HG02852 (cell line): ENCODE data around the gene SLC9C2.
"Not testable (repeated sequence)": the region's sequence is repeated elsewhere in the genome, so short reads cannot be mapped to it uniquely, and the experiment has no call there.

Experiments
- ATAC-seq: cut with Tn5 transposase; IDR thresholded peaks from one replicate; pipeline ENCODE4 v1.9.1; 2021; ENCODE audit warnings: mild to moderate bottlenecking, moderate library complexity; ENCODE audit not compliant: unreplicated experiment

SLC9C2 gene

DNA sequence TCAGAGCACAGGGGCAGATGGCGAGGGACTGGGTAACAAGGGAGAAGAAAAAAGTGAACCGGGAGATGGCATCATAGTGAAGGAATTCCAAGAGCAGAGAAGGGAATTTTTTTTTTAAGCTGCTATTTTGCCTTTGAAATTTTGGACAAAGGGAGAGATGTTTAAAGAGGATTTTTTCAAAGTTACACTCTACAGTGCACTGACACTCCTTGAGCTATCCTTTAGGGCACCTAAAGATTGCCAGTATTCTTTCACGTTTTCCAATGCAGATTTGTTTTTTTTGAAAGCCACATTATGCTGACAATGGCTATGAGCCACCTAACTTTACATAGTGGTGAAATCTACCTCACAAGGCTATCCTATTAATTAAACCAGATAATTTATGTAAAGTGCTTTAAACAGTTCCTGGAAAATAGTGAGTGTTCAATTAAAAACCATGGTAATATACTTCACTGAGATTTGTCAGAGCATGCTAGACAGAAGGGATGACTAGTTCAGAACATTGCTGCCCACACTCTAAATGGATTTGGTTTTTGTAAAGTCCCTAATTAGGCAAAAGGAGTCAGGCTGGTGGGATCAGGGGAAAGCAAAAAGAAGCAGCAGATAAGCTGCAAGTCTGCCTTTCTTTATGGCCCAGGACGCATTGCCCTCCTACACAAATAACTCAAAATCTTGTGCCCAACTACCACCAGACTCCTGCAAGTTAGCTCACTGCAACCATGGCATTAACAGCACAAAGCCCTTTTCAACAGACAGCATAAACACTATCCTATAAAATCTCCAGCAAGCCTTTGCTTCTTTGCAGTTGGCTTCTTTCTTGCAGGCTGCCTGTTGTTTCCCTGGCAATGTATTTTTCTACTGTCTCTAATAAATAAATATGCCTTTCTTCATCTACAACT, 71.8 kb downstream of the SLC9C2 start:
- no peak for ATAC-seq

DNA sequence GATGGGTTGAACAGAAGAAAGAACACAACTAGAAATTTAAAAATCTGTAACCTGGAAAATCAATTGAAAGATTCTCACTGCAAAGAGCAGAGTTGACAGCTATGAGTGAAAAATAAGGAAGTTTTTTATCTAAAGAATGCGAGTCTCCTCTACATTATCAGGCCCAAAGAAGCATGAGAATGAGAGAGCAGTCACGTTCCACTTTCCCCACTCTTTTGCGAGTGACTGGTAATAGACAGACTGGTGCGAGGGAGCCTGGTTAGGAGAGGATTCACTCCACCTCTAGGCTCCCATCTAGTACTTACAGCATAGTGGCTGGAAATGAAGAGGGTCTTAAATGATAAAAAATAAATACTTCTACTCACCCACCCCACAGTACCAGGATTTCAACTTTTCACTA, 73.8 kb downstream of the SLC9C2 start:
- no peak for ATAC-seq

DNA sequence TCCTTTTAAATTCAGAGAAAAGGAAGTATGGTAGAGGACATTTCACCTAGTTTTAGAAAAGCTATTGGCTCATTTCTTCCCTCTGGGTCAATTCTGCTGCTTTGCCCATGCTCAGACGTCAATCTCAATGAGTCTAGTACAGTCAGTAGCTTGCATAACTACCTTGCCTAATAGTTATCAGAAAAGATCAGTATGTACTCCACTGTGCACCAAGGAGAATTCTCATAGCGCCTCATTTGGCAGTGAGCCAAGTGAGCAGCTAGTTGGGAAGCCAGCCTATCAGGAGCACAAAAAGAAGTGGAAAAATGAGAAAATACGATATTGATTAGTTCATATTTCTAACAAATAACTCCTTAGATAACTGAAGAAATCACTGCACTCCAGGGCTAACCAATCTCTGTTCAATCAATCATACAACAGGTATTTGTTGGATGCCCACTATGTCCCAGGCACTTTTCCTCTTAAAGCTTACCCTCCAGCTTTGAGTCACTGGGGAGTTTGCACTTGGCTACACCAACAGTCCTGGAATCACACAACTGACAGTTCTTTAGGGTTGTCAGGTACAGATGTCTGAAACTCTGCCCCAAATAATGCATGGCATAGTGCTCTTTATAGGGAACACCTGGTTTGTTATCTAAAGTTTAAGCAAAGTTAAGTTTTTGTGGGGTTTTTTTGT, 75.6 kb downstream of the SLC9C2 start:
- ATAC-seq, result no peak

DNA sequence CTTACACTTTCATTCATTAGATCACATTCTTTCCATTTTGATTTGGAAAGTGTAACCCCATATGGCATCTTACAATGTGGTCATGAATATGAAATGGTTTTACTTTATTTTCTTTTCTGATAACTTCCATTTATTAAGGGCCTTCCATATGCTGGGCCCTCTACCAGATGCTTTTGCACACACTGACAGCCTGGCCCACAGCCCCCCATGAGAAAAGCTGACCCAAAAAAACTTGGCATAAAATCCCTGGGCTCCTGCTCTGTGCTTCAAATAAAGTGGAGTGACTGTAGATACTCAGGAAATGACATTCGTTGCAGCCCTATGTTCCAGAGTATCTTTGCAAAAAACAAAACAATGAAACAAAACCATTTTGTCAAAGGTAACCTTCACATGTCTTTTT, 76.9 kb downstream of the SLC9C2 start:
- ATAC-seq, result no peak

- ATAC-seq, result no peak
Observed at GRCh38 chr1:173523329-173523728, 79.5 kb downstream of the SLC9C2 start.

DNA sequence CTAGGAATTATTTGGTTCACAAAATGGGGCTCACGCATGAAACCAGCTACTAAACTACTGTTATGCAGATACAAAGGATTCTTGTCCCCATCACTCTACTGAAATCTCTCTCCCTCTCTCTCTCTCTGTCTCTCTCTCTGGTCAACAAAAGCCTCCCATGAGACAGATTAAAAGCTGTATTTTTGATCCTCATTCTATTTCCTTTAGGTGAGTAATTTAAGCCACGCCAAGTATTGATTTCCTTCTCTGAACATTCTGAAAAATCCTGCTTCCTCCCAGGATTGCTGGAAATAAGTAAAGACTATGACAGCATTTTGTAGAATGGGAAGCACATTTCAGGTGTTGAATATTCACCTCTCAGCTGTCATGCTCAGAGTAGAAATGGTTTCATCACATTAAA, 82.1 kb downstream of the SLC9C2 start:
- ATAC-seq, result no peak

DNA sequence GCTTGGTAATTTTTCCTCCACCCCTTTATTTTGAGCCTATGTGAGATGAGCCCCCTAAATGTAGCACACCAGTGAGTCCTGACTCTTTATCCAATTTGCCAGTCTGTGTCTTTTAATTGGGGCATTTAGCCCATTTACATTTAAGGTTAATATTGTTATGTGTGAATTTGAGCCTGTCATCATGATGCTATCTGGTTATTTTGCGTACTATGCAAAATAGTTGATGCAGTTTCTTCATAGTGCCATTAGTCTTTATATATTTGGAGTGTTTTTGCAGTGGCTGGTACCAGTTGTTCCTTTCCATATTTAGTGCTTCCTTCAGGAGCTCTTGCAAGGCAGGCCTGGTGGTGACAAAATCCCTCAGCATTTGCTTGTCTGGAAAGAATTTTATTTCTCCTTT, 88.4 kb downstream of the SLC9C2 start:
- ATAC-seq, result not testable (repeated sequence)

GRCh38 chr1:173509797-173510196, 93.1 kb downstream of the SLC9C2 start:
- no peak for ATAC-seq

DNA sequence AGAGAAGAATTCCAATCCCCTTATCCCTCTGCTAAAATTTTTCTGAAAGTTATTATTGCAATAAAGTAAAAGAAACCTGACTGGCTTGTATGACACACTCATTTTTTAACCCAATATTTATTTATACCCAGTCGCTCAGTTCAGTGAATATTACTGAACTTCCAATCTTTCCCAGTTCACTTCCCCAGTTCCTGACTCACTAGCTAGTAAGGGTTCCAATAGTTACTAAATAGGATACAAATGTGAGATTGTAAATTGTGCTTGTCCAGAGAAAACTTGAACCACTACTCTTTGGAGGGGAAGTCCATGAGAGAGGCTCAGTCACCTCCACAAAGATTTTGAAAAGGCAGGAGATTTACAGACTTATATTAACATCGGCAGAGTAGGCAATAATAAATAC, 94.3 kb downstream of the SLC9C2 start:
- no peak for ATAC-seq

DNA sequence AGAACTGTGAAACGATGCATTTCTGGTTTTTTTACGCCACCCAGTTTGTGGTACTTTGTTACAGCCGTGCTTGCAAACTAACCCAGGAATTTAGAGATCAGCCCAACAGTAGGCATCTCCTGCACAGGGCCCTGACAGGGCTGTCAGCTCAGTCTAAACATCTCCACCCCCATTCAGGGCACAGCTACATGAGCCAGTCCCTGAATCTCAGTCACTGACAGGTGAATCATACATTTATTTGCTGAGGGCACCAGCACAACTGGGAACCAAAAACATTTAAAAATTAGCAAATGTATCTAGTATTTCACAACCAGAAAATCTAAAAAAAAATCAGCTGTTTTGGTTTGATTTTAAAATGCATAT, 95.0 kb downstream of the SLC9C2 start:
- ATAC-seq, result no peak

DNA sequence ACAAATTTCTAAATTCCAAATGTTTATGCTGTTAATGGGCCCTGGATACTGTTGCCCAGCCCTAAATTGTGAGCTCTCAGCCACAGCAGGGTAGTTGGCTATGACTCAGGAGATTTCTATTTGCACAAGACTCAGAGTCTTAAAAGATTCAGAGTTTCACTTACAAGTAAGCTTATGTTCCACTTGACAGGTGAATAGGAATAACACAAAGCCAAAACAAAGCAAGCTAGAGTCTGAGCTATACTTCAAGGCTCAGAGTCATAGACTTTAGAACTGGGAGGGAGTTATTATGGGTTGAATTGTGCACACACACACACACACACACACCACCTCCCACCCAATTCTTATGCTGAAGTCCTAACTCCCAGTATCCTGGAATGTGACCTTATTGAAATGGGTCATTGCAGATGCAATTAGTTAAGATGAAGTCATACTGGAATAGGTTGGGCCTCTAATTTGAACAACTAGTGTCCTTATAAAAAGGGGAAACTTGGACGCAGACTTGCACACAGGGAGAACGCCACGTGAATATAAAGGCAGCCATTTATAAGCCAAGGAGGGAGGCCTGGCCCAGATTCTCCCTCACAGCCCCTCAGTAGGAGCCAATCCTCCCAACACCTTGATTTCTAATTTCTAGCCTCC, 95.5 kb downstream of the SLC9C2 start:
- ATAC-seq, result no peak

DNA sequence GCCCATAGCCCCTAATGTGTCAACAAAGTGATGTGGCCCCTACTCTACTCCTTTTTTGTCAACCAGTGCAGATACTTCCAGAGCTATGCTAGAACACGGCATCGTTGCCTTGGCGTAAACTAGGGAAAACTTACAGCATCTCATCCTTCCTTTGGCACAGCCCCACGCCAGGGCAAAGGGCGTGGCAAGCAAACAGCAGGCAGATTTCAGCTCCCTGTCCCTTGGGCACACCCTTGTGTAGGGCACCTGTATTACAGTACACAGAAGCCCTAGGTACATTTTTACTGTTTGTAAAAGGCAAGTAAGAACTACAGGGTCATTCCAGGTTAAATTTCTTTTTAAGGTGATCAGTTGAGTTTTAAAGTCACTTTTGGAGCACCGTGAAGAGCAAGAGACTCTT, 96.4 kb downstream of the SLC9C2 start:
- no peak for ATAC-seq

DNA sequence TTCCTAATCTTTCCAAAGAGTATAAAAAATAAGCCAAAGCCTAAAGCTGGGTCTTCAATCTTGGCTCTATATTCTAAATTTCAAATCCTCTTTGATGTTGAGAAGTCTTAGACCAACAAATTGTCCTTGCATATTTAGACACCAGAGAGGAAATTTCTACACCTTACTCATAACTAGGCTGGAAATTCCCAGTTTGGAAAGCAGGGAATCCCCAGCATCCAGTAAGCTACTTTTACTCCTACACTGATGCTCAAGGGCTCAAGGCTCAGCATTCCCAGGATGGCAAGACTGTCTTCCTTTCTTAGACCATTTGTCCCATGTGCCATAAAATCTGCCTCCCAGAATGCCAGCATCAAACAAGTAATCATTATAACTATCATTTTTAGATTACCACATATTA, 97.5 kb downstream of the SLC9C2 start:
- ATAC-seq, result no peak

GRCh38 chr1:173504268-173504667, 98.6 kb downstream of the SLC9C2 start:
- ATAC-seq, result no peak

- ATAC-seq, result no peak
Observed at GRCh38 chr1:173503391-173503790, 99.5 kb downstream of the SLC9C2 start.

DNA sequence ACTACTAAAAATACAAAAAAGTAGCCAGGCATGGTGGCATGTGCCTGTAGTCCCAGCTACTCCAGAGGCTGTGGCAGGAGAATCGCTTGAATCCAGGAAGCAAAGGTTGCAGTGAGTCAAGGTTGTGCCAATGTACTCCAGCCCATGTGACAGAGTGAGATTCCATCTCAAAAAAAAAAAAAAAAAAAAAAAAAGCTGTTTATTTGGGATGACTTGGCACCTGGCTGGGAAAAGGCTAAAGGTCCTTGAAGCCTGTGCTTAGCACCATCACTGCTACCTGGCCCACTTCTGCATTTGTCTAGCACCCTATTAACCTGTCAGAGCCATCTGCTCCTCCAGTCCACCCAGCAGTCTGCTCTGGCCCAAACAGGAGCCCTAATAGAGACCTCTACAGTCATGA, 100.8 kb downstream of the SLC9C2 start:
- ATAC-seq, result no peak

DNA sequence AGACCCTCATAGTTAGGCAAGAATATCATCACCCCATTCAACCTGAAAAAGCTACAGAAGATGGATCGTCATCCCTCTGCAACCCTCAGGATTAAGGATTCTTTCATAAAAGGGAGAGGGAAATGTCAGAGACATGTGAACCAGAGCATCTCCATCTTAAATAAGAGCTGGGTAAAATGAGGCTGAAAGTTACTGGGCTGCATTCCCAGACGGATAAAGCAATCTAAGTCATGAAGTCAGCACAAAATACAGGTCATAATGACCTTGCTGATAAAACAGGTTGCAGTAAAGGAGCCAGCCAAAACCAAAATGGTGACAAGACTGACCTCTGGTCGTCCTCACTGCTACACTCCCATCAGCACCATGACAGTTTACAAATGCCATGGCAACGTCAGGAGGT, 103.1 kb downstream of the SLC9C2 start:
- ATAC-seq, result no peak

- no peak for ATAC-seq
Observed at GRCh38 chr1:173496757-173497320, 106.0 kb downstream of the SLC9C2 start.

DNA sequence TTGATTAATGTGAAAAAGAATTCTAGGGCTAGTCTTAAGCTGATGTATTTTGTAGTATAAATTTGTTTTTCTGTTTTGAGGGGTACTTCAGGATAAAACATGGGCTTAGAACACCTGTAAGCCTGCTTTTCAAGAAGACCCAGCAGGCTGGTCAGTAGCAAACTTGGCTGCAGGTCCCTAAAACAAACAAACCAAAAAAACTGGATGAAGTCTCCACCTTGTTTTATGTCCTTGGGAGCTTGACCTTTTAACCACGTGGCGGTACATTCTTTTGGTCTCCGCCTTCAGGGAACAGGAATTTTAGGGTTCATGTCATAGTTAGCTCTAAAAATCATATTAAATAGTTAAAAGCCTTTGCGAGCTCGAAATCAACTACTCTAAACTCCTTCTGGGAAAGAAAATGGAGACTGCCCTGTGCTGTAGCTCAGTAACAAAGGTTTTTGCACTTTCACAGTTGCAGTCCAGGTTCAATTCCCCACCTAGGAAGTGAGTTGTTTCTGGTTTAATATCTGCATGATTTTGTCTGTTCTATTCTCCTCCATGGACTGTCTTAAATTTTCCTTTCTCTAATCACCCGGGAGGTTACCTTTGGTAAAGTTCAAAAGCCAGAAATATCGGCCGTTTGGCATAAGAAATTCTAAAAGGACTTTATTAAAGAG, 107.1 kb downstream of the SLC9C2 start:
- no peak for ATAC-seq

DNA sequence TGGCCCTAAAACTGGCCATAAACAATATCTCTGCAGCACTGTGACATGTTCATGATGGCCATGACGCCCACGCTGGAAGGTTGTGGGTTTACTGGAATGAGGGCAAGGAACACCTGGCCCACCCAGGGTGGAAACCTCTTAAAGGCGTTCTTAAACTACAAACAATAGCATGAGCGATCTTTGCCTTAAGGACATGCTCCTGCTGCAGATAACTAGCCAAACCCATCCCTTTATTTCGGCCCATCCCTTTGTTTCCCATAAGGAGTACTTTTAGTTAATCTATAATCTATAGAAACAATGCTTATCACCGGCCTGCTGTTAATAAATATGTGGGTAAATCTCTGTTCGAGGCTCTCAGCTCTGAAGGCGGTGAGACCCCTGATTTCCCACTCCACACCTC, 109.7 kb downstream of the SLC9C2 start:
- ATAC-seq, result not testable (repeated sequence)

DNA sequence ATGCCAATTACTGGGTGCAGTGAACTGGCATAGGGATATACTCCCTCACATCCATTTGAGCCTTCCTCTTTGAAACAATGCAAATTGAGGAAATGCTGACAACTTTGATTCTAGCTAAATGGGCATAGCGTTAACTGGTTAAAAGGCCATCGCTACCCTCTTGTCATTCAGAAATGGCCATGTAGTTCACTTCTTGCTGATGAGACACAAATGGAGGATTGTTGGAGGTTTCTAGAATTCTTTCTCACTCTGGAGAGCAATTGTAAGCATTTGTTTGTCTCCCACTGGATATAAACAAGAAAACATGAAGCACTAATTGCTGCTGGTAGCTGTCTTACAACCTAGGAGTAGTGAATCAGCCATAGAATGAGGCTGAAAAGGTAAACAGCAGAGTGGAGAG, 111.4 kb downstream of the SLC9C2 start:
- ATAC-seq, result no peak
